ENCODE measurements around the gene NHERF1.

Gene NHERF1

GRCh38 chr17:74733365-74734122 is 14.9 kb upstream of the NHERF1 start:
- no peak for FAIRE-seq

GRCh38 chr17:74734256-74734655 is 14.2 kb upstream of the NHERF1 start:
- FAIRE-seq: no peak

- FAIRE-seq: no peak
Measured at GRCh38 chr17:74736513-74737298, 11.7 kb upstream of the NHERF1 start, which contains the start of gene RAB37. TSS of gene RAB37 (plus strand) at chr17:74737256. CDS start at chr17:74737273, 17 bp downstream.

- no peak for FAIRE-seq
Measured at GRCh38 chr17:74737299-74738050, 11.0 kb upstream of the NHERF1 start.

- no peak for FAIRE-seq
Measured at GRCh38 chr17:74738051-74738996, 10.1 kb upstream of the NHERF1 start.

GRCh38 chr17:74739227-74739831 is 9.1 kb upstream of the NHERF1 start:
- no peak for FAIRE-seq

- no peak for FAIRE-seq
Measured at GRCh38 chr17:74740173-74740572, 8.3 kb upstream of the NHERF1 start.

GRCh38 chr17:74740641-74741387 is 7.6 kb upstream of the NHERF1 start:
- no peak for FAIRE-seq

GRCh38 chr17:74742153-74742515 is 6.3 kb upstream of the NHERF1 start:
- no peak for FAIRE-seq

GRCh38 chr17:74742978-74743545 is 5.4 kb upstream of the NHERF1 start:
- FAIRE-seq: no peak

- FAIRE-seq: no peak
Measured at GRCh38 chr17:74743755-74744154, 4.7 kb upstream of the NHERF1 start.

GRCh38 chr17:74744349-74744713 is 4.1 kb upstream of the NHERF1 start:
- no peak for FAIRE-seq

GRCh38 chr17:74744714-74745547 is 3.5 kb upstream of the NHERF1 start:
- no peak for FAIRE-seq

- no peak for FAIRE-seq
Measured at GRCh38 chr17:74745548-74746177, 2.8 kb upstream of the NHERF1 start.

- no peak for FAIRE-seq
Measured at GRCh38 chr17:74746376-74746775, 2.1 kb upstream of the NHERF1 start.

GRCh38 chr17:74746922-74747321 is 1.5 kb upstream of the NHERF1 start:
- no peak for FAIRE-seq

GRCh38 chr17:74748279-74748528 is 224 bp upstream of the NHERF1 start:
- no peak for FAIRE-seq

- no peak for FAIRE-seq
Measured at GRCh38 chr17:74749279-74750038, 1.0 kb downstream of the NHERF1 start.

- FAIRE-seq: no peak
Measured at GRCh38 chr17:74750039-74750326, 1.6 kb downstream of the NHERF1 start.

All from endometrium (tissue), 2 donors.